ENCODE results near the gene OR2T5. TPM values are rescaled to one million over a fixed set of nuclear protein-coding genes. Genes with fewer than 3 reads are reported as not detected.
"Not testable (repeated sequence)": the region's sequence is repeated elsewhere in the genome, so short reads cannot be mapped to it uniquely, and the experiment has no call there.

The OR2T5 gene
- total and polyA plus RNA-seq, 10 of the 15 experiments (the other 5 are each of a cell fraction or from before 2014, with no cell fraction given), result 0.07 to 1.5 (median 0.59) TPM; not detected in 1

- POLR2A ChIA-PET; H3K27me3 ChIP-seq (replicated peaks in 1 of 2; ENCODE audit: control insufficient read depth in 2 of 2, insufficient read depth in 2 of 2, low read length in 1 of 2); FAIRE-seq; H3K4me2 ChIP-seq (ENCODE audit: control insufficient read depth, insufficient read depth); H4K20me1 ChIP-seq (ENCODE audit: control insufficient read depth, insufficient read depth); RAD21 ChIA-PET (ENCODE audit: unreplicated experiment); H3K9ac ChIP-seq (ENCODE audit: control insufficient read depth, insufficient read depth, low read length); CTCF ChIA-PET; BruUV-seq (replicated peaks); H2AFZ ChIP-seq (ENCODE audit: control insufficient read depth, low read depth, low read length); H3K9me3 ChIP-seq (replicated peaks; ENCODE audit: control insufficient read depth, insufficient read depth, low read length); H3K36me3 ChIP-seq (ENCODE audit: control insufficient read depth in 2 of 2, insufficient read depth in 2 of 2, low read length in 1 of 2); intact Hi-C loops (cut with micrococcal nuclease; ENCODE audit: unreplicated experiment); DNase-seq (ENCODE audit: low read depth, low spot score); H3K79me2 ChIP-seq (ENCODE audit: control insufficient read depth, insufficient read depth, low read length); H3K4me3 ChIP-seq: not testable (repeated sequence)
- peak; percentile 54 for ATAC-seq
- WGBS (ENCODE audit: insufficient coverage, insufficient replicate concordance, low lambda C conversion rate, missing lambda C conversion rate), result 29% methylated on average over 5 of the region's 5 CpGs
- in situ Hi-C loops (cut with MboI), result loop anchor here (25.0 kb wide), 1 partner anchor 1077 kb away; no protein-coding TSS in a partner anchor
- SMC1A ChIA-PET (ENCODE audit: uncharacterized antibody, unreplicated experiment), result interaction anchor here (3.2 kb wide), 1 partner anchor 32 kb away, joined by 8 read pairs; no protein-coding TSS in a partner anchor
- H3K27ac ChIP-seq (ENCODE audit: control insufficient read depth, insufficient read depth), result peak overlapping the region; percentile 25; the same call in 1 of the 2 replicates
- H3K4me1 ChIP-seq (ENCODE audit: control insufficient read depth, insufficient read depth, low read length), result peaks cover 14% of the 10 kb centered on the region
- peak in 1 of 2 experiments; percentile 44; a peak in 1 of 4 replicates for TF ChIP-seq BHLHE40 (IDR thresholded peaks at IDR 0.05; ENCODE audit: borderline replicate concordance in 1 of 2, low read depth in 2 of 2, low read length in 1 of 2)
- TF ChIP-seq ZNF687 (IDR thresholded peaks at IDR 0.05), result peak; percentile 73; the same call in 1 of the 2 replicates
- TF ChIP-seq RUNX3 (IDR thresholded peaks at IDR 0.05; ENCODE audit: low read length), result peak; percentile 60
Measured at GRCh38 chr1:248439283-248439682, 49.1 kb upstream of the OR2T5 start.
